Muscle layer of colon (tissue), 2 donors: ENCODE measurements around the gene DGCR2.

Source experiments
- H3K27ac ChIP-seq: one replicate; pipeline ENCODE4 v1.7.0; 2013; ENCODE audit warnings: low read depth, mild to moderate bottlenecking, low read length, moderate library complexity
- H3K27me3 ChIP-seq, 2 donors: one replicate each; pipeline ENCODE4 v1.7.0; 2013; ENCODE audit warnings: low read length in 2 of 2, mild to moderate bottlenecking in 2 of 2; ENCODE audit not compliant: insufficient read depth in 2 of 2, control insufficient read depth in 1 of 2
- H3K36me3 ChIP-seq: one replicate; pipeline ENCODE4 v1.7.0; 2013; ENCODE audit warnings: mild to moderate bottlenecking, low read length; ENCODE audit not compliant: insufficient read depth
- H3K4me1 ChIP-seq: one replicate; pipeline ENCODE4 v1.7.0; 2013; ENCODE audit warnings: mild to moderate bottlenecking, low read length; ENCODE audit not compliant: insufficient read depth
- H3K4me3 ChIP-seq, 2 donors: one replicate each; pipeline ENCODE4 v1.7.0; 2013; ENCODE audit warnings: low read length in 2 of 2, low read depth in 1 of 2, mild to moderate bottlenecking in 1 of 2, moderate library complexity in 1 of 2
- H3K9ac ChIP-seq: one replicate; pipeline ENCODE4 v1.7.0; 2013; ENCODE audit warnings: low read length
- H3K9me3 ChIP-seq: one replicate; pipeline ENCODE4 v1.7.0; 2013; ENCODE audit warnings: mild to moderate bottlenecking, low read length
- donor health status: abdominal sarcoma.
- donor health status: Adenocarcinoma of cecum.

DGCR2 gene

DNA sequence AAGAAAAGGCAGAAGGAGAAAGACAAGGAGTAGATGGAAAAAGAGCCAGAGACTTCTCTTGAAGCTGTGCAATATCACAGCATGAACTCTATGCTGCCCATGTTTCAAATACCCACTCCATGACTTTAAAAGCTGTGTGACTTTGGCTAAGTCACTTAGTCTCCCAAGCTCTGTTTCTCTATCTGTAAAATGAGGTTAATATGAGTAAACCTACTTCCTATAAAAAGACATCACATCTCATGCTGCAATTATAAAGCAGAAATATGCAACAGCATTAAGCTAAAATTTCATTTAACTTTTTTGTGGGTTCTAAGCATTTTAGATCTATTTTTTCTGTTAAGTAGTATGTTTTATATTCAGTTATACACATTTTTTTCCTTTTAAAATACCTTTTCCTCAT, 11.6 kb downstream of the DGCR2 start:
- no peaks in the 10 kb centered on the region for H3K36me3 ChIP-seq
- no peaks in the 10 kb centered on the region for H3K27me3 ChIP-seq
- H3K4me3 ChIP-seq, result no peak overlapping the region
- no peaks in the 10 kb centered on the region for H3K9me3 ChIP-seq
- H3K9ac ChIP-seq, result no peak overlapping the region
- peaks cover 32% of the 10 kb centered on the region for H3K4me1 ChIP-seq
- no peak overlapping the region for H3K27ac ChIP-seq

DNA sequence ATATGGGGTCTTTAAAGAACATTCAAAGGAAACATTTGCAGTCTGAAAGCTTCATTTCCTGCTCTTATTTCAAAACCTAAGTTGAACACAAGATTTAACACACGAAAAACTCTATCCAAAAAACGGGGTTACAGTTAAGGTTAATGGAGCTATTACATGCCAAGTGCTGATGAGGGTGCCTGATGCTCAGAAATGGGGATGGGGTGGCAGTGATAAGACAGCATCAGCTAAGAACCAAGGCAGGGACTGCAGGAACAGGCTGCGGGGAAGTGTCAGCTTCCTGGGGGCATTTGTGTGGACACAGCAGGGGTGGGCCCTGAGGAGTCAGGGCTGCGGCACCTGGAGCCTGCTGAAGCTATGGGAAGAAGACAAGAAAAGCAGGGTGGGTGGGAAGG, 12.2 kb downstream of the DGCR2 start:
- H3K27me3 ChIP-seq, result no peaks in the 10 kb centered on the region
- no peak overlapping the region for H3K9ac ChIP-seq
- H3K4me3 ChIP-seq, result no peak overlapping the region
- H3K36me3 ChIP-seq, result no peaks in the 10 kb centered on the region
- H3K27ac ChIP-seq, result no peak overlapping the region
- H3K9me3 ChIP-seq, result no peaks in the 10 kb centered on the region
- peaks cover 34% of the 10 kb centered on the region for H3K4me1 ChIP-seq

DNA sequence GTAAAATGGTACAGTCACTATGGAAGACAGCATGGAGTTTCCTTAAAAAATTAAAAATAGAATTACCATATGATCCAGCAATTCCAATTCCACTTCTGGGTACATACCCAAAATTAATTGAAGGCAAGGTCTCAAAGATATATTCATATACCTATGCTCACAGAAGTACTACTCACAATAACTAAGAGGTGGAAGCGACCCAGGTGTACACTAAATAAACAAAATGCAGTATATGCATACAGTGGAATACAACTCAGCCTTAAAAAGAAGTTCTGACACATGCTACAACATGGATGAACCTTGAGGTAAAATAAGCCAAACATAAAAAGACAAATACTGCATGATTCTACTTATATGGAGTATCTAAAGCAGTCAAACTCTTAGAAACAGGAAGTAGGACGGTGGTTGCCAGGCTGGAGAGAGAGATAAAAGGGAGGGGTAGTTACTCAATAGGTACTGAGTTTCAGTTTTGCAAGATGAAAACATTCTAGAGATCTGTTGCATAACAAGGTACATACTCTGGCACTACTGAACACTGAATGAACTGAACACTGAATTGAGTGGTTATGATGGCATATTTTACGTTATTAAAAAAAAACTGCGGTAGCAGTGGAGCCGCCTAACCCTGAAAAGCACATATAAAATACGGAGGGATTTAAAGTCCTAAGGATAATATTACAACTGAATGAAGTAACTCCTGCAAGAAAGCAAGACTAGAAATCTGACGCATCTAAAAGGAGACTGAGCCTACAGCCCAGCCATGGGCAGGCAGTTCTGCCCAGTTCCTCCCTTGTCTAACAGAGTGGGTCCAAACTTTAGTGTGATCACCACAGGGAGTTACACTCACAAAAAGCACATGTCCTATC, 12.8 kb downstream of the DGCR2 start:
- no peaks in the 10 kb centered on the region for H3K36me3 ChIP-seq
- no peak overlapping the region for H3K9ac ChIP-seq
- no peak overlapping the region for H3K27ac ChIP-seq
- H3K9me3 ChIP-seq, result no peaks in the 10 kb centered on the region
- H3K4me3 ChIP-seq, result no peak overlapping the region
- peaks cover 39% of the 10 kb centered on the region for H3K4me1 ChIP-seq
- no peaks in the 10 kb centered on the region for H3K27me3 ChIP-seq

DNA sequence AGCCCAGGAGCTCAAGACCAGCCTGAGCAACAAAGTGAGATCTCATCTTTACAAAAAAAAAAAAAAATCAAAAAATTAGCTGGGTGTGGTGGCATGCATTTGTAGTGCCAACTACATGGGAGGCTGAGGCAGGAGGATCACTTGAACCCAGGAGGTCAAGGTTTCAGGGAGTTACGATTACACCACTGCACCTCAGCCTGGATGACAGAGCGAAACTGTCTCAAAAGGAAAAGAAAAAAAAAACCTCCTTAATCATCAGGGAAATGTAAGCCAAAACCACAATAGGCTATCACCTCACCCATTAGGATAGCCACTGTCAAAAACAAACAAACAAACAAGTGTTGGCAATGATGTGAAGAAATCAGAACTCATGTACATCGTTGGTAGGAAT, 13.4 kb downstream of the DGCR2 start:
- Histone ChIP-seq H3K4me3 (no peak overlapping the region), H3K36me3 (no peaks in the 10 kb centered on the region), H3K9ac (no peak overlapping the region), H3K27me3 (no peaks in the 10 kb centered on the region), H3K4me1 (peaks cover 45% of the 10 kb centered on the region), H3K9me3 (no peaks in the 10 kb centered on the region), H3K27ac (no peak overlapping the region)

DNA sequence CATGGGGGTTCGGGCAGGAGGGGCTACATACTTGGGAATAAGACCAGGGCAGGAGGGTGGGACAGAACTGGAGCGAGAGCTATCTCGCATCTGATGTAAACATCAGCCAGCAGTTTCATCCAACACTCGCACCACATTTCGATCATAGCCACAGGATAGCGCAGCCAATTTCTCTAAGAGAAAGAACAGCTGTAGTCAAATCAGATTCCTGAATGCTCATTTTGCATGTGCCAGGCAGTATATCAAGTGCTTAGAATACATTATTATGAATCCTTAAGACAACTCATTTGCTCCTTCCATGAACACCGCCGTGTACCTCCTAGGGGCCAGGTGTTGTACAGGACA, 14.5 kb downstream of the DGCR2 start:
- Histone ChIP-seq H3K4me3 (no peak overlapping the region), H3K4me1 (peaks cover 45% of the 10 kb centered on the region), H3K27me3 (no peaks in the 10 kb centered on the region), H3K36me3 (no peaks in the 10 kb centered on the region), H3K27ac (no peak overlapping the region), H3K9me3 (no peaks in the 10 kb centered on the region), H3K9ac (no peak overlapping the region)

DNA sequence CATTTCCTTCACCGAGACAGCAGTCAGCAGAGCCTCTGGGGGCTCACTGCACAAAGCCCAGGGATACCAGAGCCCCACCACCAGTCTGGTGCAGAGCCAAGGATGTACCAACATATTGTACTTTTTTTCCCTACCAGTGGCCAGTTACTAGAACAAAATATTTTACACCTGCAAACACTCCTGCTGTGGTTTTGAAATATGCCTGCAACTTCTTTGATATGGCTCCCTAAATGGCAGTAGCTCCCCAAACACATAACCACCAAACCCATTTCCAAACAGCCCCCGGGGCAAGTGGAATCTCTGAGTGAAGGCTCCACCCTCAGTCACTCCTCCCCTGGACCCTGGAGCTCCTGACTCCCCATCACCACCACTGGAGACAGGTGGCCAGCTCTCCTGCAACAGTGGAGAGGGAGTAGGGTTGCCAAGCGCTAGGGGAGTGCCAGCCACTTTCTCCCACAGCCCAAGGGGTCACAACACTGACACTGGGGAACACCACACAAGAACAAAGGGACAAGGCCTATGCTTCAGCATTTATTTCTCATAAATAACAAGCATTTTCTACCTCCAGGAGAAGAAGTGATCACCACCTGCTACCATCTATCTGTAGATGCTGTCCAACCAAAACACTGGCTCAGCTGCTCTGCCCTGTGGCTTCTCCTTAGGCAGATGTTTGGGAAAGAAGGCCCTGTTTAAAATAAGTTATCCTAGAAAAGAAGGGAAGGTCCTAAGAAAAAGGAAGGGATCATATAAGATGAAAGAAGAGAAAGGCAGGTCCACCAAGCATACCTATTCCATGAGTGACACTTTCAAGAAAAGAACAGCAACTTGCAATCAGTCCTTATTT, 15.1 kb downstream of the DGCR2 start:
- peaks cover 45% of the 10 kb centered on the region for H3K4me1 ChIP-seq
- H3K9ac ChIP-seq, result no peak overlapping the region
- H3K27me3 ChIP-seq, result no peaks in the 10 kb centered on the region
- H3K36me3 ChIP-seq, result no peaks in the 10 kb centered on the region
- no peaks in the 10 kb centered on the region for H3K9me3 ChIP-seq
- no peak overlapping the region for H3K4me3 ChIP-seq
- no peak overlapping the region for H3K27ac ChIP-seq

DNA sequence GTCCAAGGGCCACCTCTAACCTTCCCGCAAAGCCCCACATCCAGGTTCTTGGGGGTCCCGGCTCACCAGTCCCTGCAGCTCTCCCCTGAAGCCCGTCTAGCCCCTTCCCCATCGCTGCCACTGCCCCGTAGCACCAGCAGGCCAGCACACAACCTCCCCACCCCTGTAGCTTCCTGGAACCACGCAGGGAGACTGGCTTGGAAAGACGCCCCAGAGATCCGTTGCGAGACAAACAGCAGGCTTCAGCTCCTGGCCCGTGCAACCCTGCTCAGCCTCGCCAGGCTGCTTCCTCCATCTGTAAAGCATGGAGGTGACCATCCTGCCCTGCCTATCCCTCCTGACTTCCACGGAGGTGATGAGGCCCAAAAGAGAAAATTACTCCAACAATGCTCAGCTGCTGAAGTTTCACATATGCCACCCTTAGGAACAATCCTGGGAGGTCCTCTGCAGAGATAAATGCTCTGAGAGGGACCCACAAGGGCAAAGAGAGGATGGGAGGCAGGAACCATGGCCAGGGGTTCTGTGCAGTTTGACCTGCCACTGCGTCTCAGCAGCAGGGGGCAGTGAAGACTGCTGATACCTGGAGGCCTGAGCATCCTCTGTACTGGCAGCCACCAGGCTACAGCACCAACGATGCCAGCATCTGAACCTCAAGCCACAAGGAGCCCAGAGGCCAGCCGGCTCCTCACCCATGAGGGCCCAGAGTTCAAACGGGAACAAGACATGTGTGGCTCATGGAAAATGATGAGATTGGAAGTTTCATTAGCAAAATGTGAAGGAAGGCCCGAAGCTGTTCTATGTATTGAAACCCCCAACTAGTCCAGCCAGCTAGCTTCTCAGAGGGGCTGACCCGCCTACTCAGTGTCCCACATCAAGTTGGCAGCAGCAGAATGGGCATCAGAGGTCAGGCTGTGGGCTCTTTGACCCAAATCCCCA, 16.1 kb downstream of the DGCR2 start:
- no peak overlapping the region for H3K4me3 ChIP-seq
- H3K4me1 ChIP-seq, result peaks cover 45% of the 10 kb centered on the region
- no peaks in the 10 kb centered on the region for H3K36me3 ChIP-seq
- H3K27me3 ChIP-seq, result no peaks in the 10 kb centered on the region
- H3K27ac ChIP-seq, result no peak overlapping the region
- H3K9ac ChIP-seq, result no peak overlapping the region
- no peaks in the 10 kb centered on the region for H3K9me3 ChIP-seq

DNA sequence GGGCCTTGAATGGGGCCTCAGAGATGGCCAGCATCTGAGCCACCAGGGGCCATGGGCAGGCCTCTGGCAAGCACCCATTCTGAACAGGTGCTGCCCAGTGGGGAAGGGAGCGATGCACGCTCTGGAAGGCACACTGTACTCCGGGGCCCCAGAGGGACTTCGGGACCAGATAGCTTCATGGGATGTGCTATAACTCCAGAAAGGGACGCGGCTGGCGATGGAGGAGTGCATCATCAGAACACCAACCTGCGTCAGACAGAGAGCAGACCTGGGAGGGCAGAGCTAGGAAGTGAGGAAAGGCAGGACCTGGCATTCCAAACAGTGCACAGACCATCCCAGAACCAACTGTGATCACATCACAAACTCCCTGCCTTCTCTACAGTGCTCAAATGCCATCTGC, 16.8 kb downstream of the DGCR2 start:
- H3K27me3 ChIP-seq, result no peaks in the 10 kb centered on the region
- H3K4me1 ChIP-seq, result peaks cover 45% of the 10 kb centered on the region
- no peak overlapping the region for H3K4me3 ChIP-seq
- no peaks in the 10 kb centered on the region for H3K36me3 ChIP-seq
- no peak overlapping the region for H3K9ac ChIP-seq
- no peaks in the 10 kb centered on the region for H3K9me3 ChIP-seq
- H3K27ac ChIP-seq, result no peak overlapping the region

DNA sequence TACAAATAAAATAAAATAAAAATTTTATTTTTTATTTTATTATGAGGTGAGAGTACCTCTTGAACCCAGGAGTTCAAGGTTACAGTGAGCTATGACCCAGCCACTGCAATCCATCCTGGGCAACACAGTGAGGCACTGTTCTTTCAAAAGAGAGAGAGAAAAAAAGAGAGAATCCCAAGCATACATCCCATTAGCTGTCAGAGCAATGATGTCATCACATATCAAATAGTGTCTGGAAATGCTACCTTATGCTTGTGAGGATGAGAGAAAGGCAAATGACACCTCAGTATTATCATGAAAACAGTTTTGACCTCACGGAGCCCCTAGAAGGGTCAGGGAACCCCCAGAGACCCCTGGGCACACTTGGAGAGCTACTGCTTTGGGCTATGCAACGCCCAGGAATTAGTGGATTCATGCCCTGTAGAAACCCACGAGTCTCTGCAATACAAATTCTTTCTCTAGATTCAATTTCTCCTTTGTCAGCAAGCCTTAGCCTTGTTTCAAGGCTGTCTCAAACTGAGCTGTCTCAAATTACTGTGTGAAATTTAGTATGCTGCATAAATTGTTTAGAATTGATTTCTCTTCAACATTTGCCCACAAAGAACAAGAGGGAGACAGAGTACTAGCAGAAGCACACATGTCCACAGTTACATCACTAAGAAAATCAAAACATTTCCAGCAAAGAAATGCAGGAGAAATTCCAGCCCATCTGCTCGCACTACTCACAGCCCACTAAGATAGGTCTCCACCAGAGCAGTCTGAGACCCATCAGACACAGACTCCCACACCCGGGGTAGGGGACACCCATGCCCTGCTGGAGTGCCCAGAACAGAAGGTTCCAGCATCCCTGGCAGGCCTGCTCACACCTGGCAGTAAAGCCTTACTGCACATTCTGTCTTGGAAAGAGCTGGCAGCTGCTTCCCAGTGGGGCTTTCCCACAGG, 18.1 kb downstream of the DGCR2 start:
- H3K36me3 ChIP-seq, result no peaks in the 10 kb centered on the region
- H3K4me1 ChIP-seq, result peaks cover 37% of the 10 kb centered on the region
- no peaks in the 10 kb centered on the region for H3K9me3 ChIP-seq
- no peak overlapping the region for H3K9ac ChIP-seq
- no peak overlapping the region for H3K4me3 ChIP-seq
- no peak overlapping the region for H3K27ac ChIP-seq
- no peaks in the 10 kb centered on the region for H3K27me3 ChIP-seq

DNA sequence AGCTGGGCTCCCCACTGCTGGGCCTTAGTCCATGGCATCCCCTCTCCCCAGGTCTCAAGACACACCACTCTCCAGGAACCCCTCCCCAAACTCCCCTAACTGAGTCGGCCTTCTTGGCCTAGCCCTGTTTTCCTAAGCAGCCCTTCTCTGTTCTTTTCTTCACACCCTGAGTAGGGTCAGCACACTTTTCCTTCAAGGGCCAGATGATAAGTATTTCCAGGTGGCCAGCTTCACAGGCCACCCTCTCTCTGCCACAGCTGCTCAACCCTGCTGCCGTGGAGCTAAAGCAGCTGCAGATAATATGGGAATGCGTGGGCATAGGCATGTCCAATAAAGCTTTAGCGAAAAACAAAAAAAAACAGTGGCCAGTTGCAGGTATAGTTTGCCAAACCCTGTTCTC, 24.1 kb downstream of the DGCR2 start:
- H3K27me3 ChIP-seq, result no peaks in the 10 kb centered on the region
- H3K36me3 ChIP-seq, result no peaks in the 10 kb centered on the region
- no peak overlapping the region for H3K9ac ChIP-seq
- no peak overlapping the region for H3K27ac ChIP-seq
- H3K9me3 ChIP-seq, result no peaks in the 10 kb centered on the region
- H3K4me1 ChIP-seq, result no peaks in the 10 kb centered on the region
- no peak overlapping the region for H3K4me3 ChIP-seq
